Bronchial epithelial cell (primary cell): ENCODE measurements around the gene ZBTB37. TPM values are rescaled to one million over a fixed set of nuclear protein-coding genes. Genes with fewer than 3 reads are reported as not detected.

Experiments
- DNase-seq: peaks from one replicate; pipeline ENCODE4 v3.0.0-alpha.2; 2010; ENCODE audit warnings: low read depth
- FAIRE-seq: peaks from 2 replicates; lab custom pipeline; 2011; peaks lifted over from hg19 to GRCh38; lab: Jason Lieb, UNC
- H3K27me3 ChIP-seq: 2 replicates; pipeline ENCODE4 v1.5.1; 2011; ENCODE audit warnings: low read length; ENCODE audit not compliant: control insufficient read depth, insufficient read depth
- H3K36me3 ChIP-seq: 2 replicates; pipeline ENCODE4 v1.5.1; 2011; ENCODE audit warnings: low read length; ENCODE audit not compliant: control insufficient read depth, insufficient read depth
- H3K4me3 ChIP-seq: 2 replicates; pipeline ENCODE4 v1.5.1; 2011; ENCODE audit warnings: mild to moderate bottlenecking, low read depth, low read length, control low read depth
- total RNA-seq: library from RNA; depleted of rRNA; stranded (reverse); fragments of >200 nt; gene quantifications from 2 replicates; pipeline ENCODE4 v1.2.1, GENCODE V29; 2014
- TF ChIP-seq, protein P1 (sequence below): IDR thresholded peaks from 2 replicates; pipeline ENCODE4 v1.5.1; 2011; ENCODE audit warnings: mild to moderate bottlenecking, moderate library complexity, low read length, control low read depth, inconsistent platforms; ENCODE audit not compliant: insufficient read depth, severe bottlenecking

ZBTB37 gene
- total RNA-seq, 1 donor from 2014 or later = 2.9 TPM

DNA sequence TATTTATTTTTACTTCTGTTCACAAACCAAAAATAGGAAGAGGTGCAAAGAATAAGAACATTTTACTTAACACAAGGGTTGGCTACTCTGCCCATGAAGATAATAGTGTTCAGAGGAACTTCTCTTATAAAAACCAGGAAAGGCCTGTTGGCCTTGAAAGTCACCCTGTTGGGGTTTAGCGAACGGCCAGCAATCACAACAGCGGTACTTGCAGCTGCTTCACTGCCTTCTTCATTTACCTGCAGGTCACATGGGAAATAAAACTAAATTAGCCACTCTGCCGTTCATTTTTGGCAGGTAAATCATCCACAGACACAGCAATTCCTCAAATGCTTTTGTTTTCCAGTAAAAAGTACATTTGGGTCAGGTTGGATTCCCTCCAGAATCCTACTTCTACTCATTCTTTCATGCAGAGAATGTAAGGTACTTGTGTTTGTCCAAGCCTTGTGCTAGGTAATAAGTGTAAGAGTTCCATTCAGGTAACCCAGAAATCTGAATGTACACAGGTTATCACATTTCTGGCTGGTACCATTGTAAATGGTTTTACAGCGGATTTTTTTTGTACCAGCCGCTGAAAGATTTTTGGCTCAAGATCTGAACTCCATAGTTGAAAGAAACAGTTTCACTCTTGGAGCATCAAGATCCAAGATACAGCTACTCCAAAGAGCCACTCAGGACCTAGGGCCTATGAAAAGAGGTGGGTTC, 35.8 kb downstream of the ZBTB37 start:
- TF ChIP-seq, protein P1, sequence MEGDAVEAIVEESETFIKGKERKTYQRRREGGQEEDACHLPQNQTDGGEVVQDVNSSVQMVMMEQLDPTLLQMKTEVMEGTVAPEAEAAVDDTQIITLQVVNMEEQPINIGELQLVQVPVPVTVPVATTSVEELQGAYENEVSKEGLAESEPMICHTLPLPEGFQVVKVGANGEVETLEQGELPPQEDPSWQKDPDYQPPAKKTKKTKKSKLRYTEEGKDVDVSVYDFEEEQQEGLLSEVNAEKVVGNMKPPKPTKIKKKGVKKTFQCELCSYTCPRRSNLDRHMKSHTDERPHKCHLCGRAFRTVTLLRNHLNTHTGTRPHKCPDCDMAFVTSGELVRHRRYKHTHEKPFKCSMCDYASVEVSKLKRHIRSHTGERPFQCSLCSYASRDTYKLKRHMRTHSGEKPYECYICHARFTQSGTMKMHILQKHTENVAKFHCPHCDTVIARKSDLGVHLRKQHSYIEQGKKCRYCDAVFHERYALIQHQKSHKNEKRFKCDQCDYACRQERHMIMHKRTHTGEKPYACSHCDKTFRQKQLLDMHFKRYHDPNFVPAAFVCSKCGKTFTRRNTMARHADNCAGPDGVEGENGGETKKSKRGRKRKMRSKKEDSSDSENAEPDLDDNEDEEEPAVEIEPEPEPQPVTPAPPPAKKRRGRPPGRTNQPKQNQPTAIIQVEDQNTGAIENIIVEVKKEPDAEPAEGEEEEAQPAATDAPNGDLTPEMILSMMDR = no peak
- Histone ChIP-seq H3K27me3 (no peaks in the 10 kb centered on the region), H3K36me3 (no peaks in the 10 kb centered on the region), H3K4me3 (no peak overlapping the region)
- FAIRE-seq = no peak
- no peak for DNase-seq

DNA sequence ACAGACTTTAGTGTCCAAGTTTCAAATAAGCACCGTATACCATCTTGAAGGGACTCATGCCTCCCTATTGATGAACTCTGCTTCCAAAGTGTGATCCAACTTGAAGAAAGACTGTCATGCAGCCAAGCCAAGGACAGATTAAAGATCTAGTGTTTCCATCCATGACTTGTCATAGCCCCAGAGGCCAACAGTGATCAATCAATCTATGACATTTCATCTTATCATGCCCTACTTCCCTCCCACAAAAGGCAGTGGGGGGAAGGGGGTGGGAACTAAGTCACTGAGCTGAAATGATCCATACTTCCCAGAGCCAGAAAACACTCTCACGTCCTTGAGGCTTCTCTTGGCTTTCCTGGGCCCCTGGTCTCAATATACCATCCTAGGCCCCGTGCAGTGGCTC, 44.9 kb downstream of the ZBTB37 start:
- DNase-seq (no peak), FAIRE-seq (no peak)
- TF ChIP-seq, protein P1 = no peak
- Histone ChIP-seq H3K4me3 (no peak overlapping the region), H3K27me3 (no peaks in the 10 kb centered on the region), H3K36me3 (no peaks in the 10 kb centered on the region)

- no peak overlapping the region for H3K4me3 ChIP-seq
- DNase-seq = peak; percentile 33
- H3K36me3 ChIP-seq = no peaks in the 10 kb centered on the region
- no peaks in the 10 kb centered on the region for H3K27me3 ChIP-seq
- FAIRE-seq = no peak
- TF ChIP-seq, protein P1 = peak; percentile 73
These were observed 46.2 kb downstream of the ZBTB37 start for GRCh38 chr1:173914366-173914871.

- no peaks in the 10 kb centered on the region for H3K27me3 ChIP-seq
- DNase-seq (no peak), FAIRE-seq (no peak)
- TF ChIP-seq, protein P1 = no peak
- no peak overlapping the region for H3K4me3 ChIP-seq
- no peaks in the 10 kb centered on the region for H3K36me3 ChIP-seq
These were observed 47.4 kb downstream of the ZBTB37 start for GRCh38 chr1:173915596-173915995.

GRCh38 chr1:173916667-173917066, 48.5 kb downstream of the ZBTB37 start:
- TF ChIP-seq, protein P1 = no peak
- DNase-seq = no peak
- Histone ChIP-seq H3K4me3 (no peak overlapping the region), H3K36me3 (no peaks in the 10 kb centered on the region), H3K27me3 (no peaks in the 10 kb centered on the region)
- FAIRE-seq = no peak
